Small intestine (tissue), 7 donors: ENCODE measurements around the gene PARP6. TPM values are rescaled to one million over a fixed set of nuclear protein-coding genes. Genes with fewer than 3 reads are reported as not detected.
"Not testable (repeated sequence)": the region's sequence is repeated elsewhere in the genome, so short reads cannot be mapped to it uniquely, and the experiment has no call there.

Experiments used
- DNase-seq, 2 donors: peaks; one replicate each; pipeline versions ENCODE4 v3.0.0 to v3.0.0-alpha.2; 2013
- FAIRE-seq: peaks from 2 replicates; lab custom pipeline; 2012; peaks lifted over from hg19 to GRCh38; lab: Jason Lieb, UNC
- H3K27ac ChIP-seq, 3 donors: one replicate each; pipeline ENCODE4 v1.5.1; 2013; ENCODE audit warnings: low read length in 2 of 3, mild to moderate bottlenecking in 2 of 3, control low read depth in 1 of 3, inconsistent platforms in 1 of 3, low read depth in 1 of 3, moderate library complexity in 1 of 3
- H3K27me3 ChIP-seq, 3 donors: one replicate each; pipeline ENCODE4 v1.6.1; 2013; ENCODE audit warnings: low read length in 3 of 3, inconsistent platforms in 1 of 3; ENCODE audit not compliant: control insufficient read depth in 3 of 3, insufficient read depth in 3 of 3
- H3K36me3 ChIP-seq, 3 donors: one replicate each; pipeline ENCODE4 v1.6.1; 2013; ENCODE audit warnings: low read length in 3 of 3, inconsistent platforms in 1 of 3, low read depth in 1 of 3, mild to moderate bottlenecking in 1 of 3, moderate library complexity in 1 of 3; ENCODE audit not compliant: control insufficient read depth in 3 of 3, insufficient read depth in 2 of 3
- H3K4me1 ChIP-seq, 3 donors: one replicate each; pipeline ENCODE4 v1.6.1; 2013; ENCODE audit warnings: low read length in 2 of 3, inconsistent platforms in 1 of 3, low read depth in 1 of 3, mild to moderate bottlenecking in 1 of 3, moderate library complexity in 1 of 3; ENCODE audit not compliant: control insufficient read depth in 3 of 3, insufficient read depth in 2 of 3
- H3K4me3 ChIP-seq, 3 donors: one replicate each; pipeline ENCODE4 v1.5.1; 2013; ENCODE audit warnings: low read length in 3 of 3, control low read depth in 1 of 3, inconsistent platforms in 1 of 3, low read depth in 1 of 3, mild to moderate bottlenecking in 1 of 3, moderate library complexity in 1 of 3
- H3K9me3 ChIP-seq, 2 donors: one replicate each; pipeline ENCODE4 v1.6.1; 2013; ENCODE audit warnings: low read depth in 1 of 2, low read length in 1 of 2; ENCODE audit not compliant: control insufficient read depth in 2 of 2, insufficient read depth in 1 of 2
- WGBS, 3 donors: extraction: QIAGEN DNeasy Blood & Tissue Kit; methylation state at CpG; one replicate each; pipeline ENCODE4 v1.1.7; 2013; 5-methylcytosine and 5-hydroxymethylcytosine counted together
- polyA plus RNA-seq, 4 donors: library from polyadenylated mRNA; stranded (reverse) in 3 of 4; unstranded in 1 of 4; fragments of 200-250 nt in 3 of 4; fragments of 120-200 nt in 1 of 4; gene quantifications; one replicate each; pipeline versions ENCODE4 v1.2.1 to v1.2.3, GENCODE V29; 2013
- donor health status: healthy with polysubstance abuse.
- donor health status: control.
- donor health status: control.
- donor health status: Bipolar disorder and iron deficiency.
- donor health status: healthy.

PARP6 gene
- polyA plus RNA-seq, 4 donors = 22.7 to 81.2 (median 69.2) TPM

- DNase-seq (peak; percentile 37 to 71), FAIRE-seq (no peak)
- no peak overlapping the region for H3K27ac ChIP-seq
- H3K4me3 ChIP-seq = no peak overlapping the region
- H3K9me3 ChIP-seq = no peaks in the 10 kb centered on the region
- WGBS, 3 donors = 29 to 56% (median 49%) methylated on average over 10 of the region's 10 CpGs
- H3K27me3 ChIP-seq = no peaks in the 10 kb centered on the region
- peaks cover 0 to 1% (median 0%) of the 10 kb centered on the region in 3 donors for H3K4me1 ChIP-seq
- peaks cover 0 to 27% (median 0%) of the 10 kb centered on the region in 3 donors for H3K36me3 ChIP-seq
These were observed 13.7 kb upstream of the PARP6 start for GRCh38 chr15:72285927-72286516.

- FAIRE-seq = no peak
- Histone ChIP-seq H3K27me3 (no peaks in the 10 kb centered on the region), H3K9me3 (no peaks in the 10 kb centered on the region), H3K27ac (no peak overlapping the region), H3K4me3 (no peak overlapping the region), H3K4me1 (peaks cover 0 to 3% (median 0%) of the 10 kb centered on the region in 3 donors), H3K36me3 (peaks cover 0 to 27% (median 0%) of the 10 kb centered on the region in 3 donors)
- 55 to 66% (median 58%) methylated on average over 3 of the region's 3 CpGs for WGBS, 3 donors
- DNase-seq = no peak
These were observed 13.0 kb upstream of the PARP6 start for GRCh38 chr15:72285402-72285801.

- Histone ChIP-seq H3K36me3 (peaks cover 0 to 25% (median 0%) of the 10 kb centered on the region in 3 donors), H3K4me3 (no peak overlapping the region), H3K4me1 (peaks cover 0 to 3% (median 0%) of the 10 kb centered on the region in 3 donors), H3K9me3 (no peaks in the 10 kb centered on the region), H3K27ac (no peak overlapping the region), H3K27me3 (no peaks in the 10 kb centered on the region)
- WGBS, 3 donors = 90 to 94% (median 91%) methylated on average over 1 of the region's 1 CpG
- no peak for DNase-seq
- no peak for FAIRE-seq
These were observed 12.4 kb upstream of the PARP6 start for GRCh38 chr15:72284781-72285180.

GRCh38 chr15:72281713-72282112 lies 9.4 kb upstream of the PARP6 start:
- no peak for DNase-seq
- FAIRE-seq = no peak
- Histone ChIP-seq H3K4me1 (peaks cover 0 to 3% (median 0%) of the 10 kb centered on the region in 3 donors), H3K27ac (no peak overlapping the region), H3K4me3 (no peak overlapping the region), H3K36me3 (peaks cover 0 to 6% (median 0%) of the 10 kb centered on the region in 3 donors), H3K9me3 (no peaks in the 10 kb centered on the region), H3K27me3 (no peaks in the 10 kb centered on the region)
- WGBS, 3 donors = 84 to 92% (median 87%) methylated on average over 3 of the region's 3 CpGs

- no peak for FAIRE-seq
These were observed 8.4 kb upstream of the PARP6 start for GRCh38 chr15:72280751-72281150.

GRCh38 chr15:72278737-72279136 lies 6.4 kb upstream of the PARP6 start:
- no peak for FAIRE-seq
- DNase-seq = no peak
- no peaks in the 10 kb centered on the region for H3K27me3 ChIP-seq
- H3K9me3 ChIP-seq = no peaks in the 10 kb centered on the region
- H3K36me3 ChIP-seq = no peaks in the 10 kb centered on the region
- H3K4me1 ChIP-seq = peaks cover 0 to 3% (median 0%) of the 10 kb centered on the region in 3 donors
- 89 to 96% (median 92%) methylated on average over 1 of the region's 1 CpG for WGBS, 3 donors
- H3K4me3 ChIP-seq = no peak overlapping the region
- H3K27ac ChIP-seq = no peak overlapping the region

More at GRCh38 chr15:72280751-72281150, 8.4 kb upstream of the PARP6 start:
- Histone ChIP-seq H3K27ac (no peak overlapping the region), H3K27me3 (no peaks in the 10 kb centered on the region), H3K4me3 (no peak overlapping the region), H3K9me3 (no peaks in the 10 kb centered on the region), H3K4me1 (peaks cover 0 to 3% (median 0%) of the 10 kb centered on the region in 3 donors), H3K36me3 (peaks cover 0 to 6% (median 0%) of the 10 kb centered on the region in 3 donors)
- peak in 1 of 2 donors; percentile 31 for DNase-seq
- 78 to 86% (median 79%) methylated on average over 2 of the region's 2 CpGs for WGBS, 3 donors

- Histone ChIP-seq H3K27me3 (no peaks in the 10 kb centered on the region), H3K4me3 (no peak overlapping the region), H3K27ac (no peak overlapping the region), H3K36me3 (no peaks in the 10 kb centered on the region), H3K4me1 (peaks cover 3 to 12% (median 7%) of the 10 kb centered on the region in 3 donors), H3K9me3 (no peaks in the 10 kb centered on the region)
- DNase-seq = no peak
- FAIRE-seq = no peak
These were observed 4.0 kb upstream of the PARP6 start for GRCh38 chr15:72276326-72276700.

GRCh38 chr15:72275635-72276325 lies 3.4 kb upstream of the PARP6 start:
- H3K27ac ChIP-seq, H3K27me3 ChIP-seq, H3K4me3 ChIP-seq, H3K9me3 ChIP-seq, DNase-seq, FAIRE-seq, H3K36me3 ChIP-seq: not testable (repeated sequence)
- peaks cover 0 to 16% (median 13%) of the 10 kb centered on the region in 3 donors for H3K4me1 ChIP-seq
